Trophoblast cell (in vitro differentiated cells and primary cell): ENCODE data around the gene TEX29.

Experiments used
- DNase-seq, 2 donors: peaks; one replicate each; pipeline ENCODE4 v3.0.0-alpha.2; 2016
- H2AFZ ChIP-seq: 2 replicates; pipeline ENCODE4 v1.6.1; 2013; ENCODE audit warnings: low read length, moderate library complexity, mild to moderate bottlenecking; ENCODE audit not compliant: insufficient read depth, poor library complexity
- H2AK5ac ChIP-seq: 2 replicates; pipeline ENCODE4 v1.6.1; 2013; ENCODE audit warnings: mild to moderate bottlenecking, low read length
- H2BK120ac ChIP-seq: 2 replicates; pipeline ENCODE4 v1.6.1; 2013; ENCODE audit warnings: low read length, mild to moderate bottlenecking, moderate library complexity; ENCODE audit not compliant: insufficient read depth, poor library complexity
- H2BK12ac ChIP-seq: 2 replicates; pipeline ENCODE4 v1.6.1; 2013; ENCODE audit warnings: mild to moderate bottlenecking, low read length, moderate library complexity
- H2BK5ac ChIP-seq: 2 replicates; pipeline ENCODE4 v1.6.1; 2013; ENCODE audit warnings: low read length, low read depth, moderate library complexity, mild to moderate bottlenecking; ENCODE audit not compliant: poor library complexity
- H3K14ac ChIP-seq: 2 replicates; pipeline ENCODE4 v1.6.1; 2013; ENCODE audit warnings: mild to moderate bottlenecking, low read length
- H3K18ac ChIP-seq: 2 replicates; pipeline ENCODE4 v1.6.1; 2013; ENCODE audit warnings: mild to moderate bottlenecking, low read length
- H3K23ac ChIP-seq: 2 replicates; pipeline ENCODE4 v1.6.1; 2013; ENCODE audit warnings: low read length
- H3K27ac ChIP-seq: 2 replicates; pipeline ENCODE4 v1.5.1; 2013; ENCODE audit warnings: low read depth, mild to moderate bottlenecking, inconsistent platforms, low read length, moderate library complexity
- H3K27me3 ChIP-seq: 2 replicates; pipeline ENCODE4 v1.6.1; 2013; ENCODE audit warnings: inconsistent platforms, mild to moderate bottlenecking, low read length, moderate library complexity; ENCODE audit not compliant: insufficient read depth
- H3K36me3 ChIP-seq, 2 experiments: 1 replicate in 1 of 2; 2 replicates in 1 of 2; pipeline ENCODE4 v1.6.1; 2013; ENCODE audit warnings: low read length in 2 of 2, mild to moderate bottlenecking in 2 of 2, moderate library complexity in 1 of 2; ENCODE audit not compliant: insufficient read depth in 2 of 2, control insufficient read depth in 1 of 2
- H3K4ac ChIP-seq: 2 replicates; pipeline ENCODE4 v1.6.1; 2013; ENCODE audit warnings: low read depth, mild to moderate bottlenecking, low read length, moderate library complexity
- H3K4me1 ChIP-seq, 2 experiments: 1 replicate in 1 of 2; 2 replicates in 1 of 2; pipeline ENCODE4 v1.6.1; 2013; ENCODE audit warnings: low read length in 2 of 2, mild to moderate bottlenecking in 2 of 2, moderate library complexity in 1 of 2; ENCODE audit not compliant: insufficient read depth in 2 of 2, control insufficient read depth in 1 of 2
- H3K4me2 ChIP-seq: 2 replicates; pipeline ENCODE4 v1.6.1; 2013; ENCODE audit warnings: inconsistent platforms, mild to moderate bottlenecking, low read length, moderate library complexity
- H3K4me3 ChIP-seq: 2 replicates; pipeline ENCODE4 v1.5.1; 2013; ENCODE audit warnings: mild to moderate bottlenecking, low read depth, low read length, inconsistent platforms
- H3K79me1 ChIP-seq: one replicate; pipeline ENCODE4 v1.6.1; 2013; ENCODE audit warnings: low read length
- H3K79me2 ChIP-seq: 2 replicates; pipeline ENCODE4 v1.6.1; 2013; ENCODE audit warnings: low read length, mild to moderate bottlenecking; ENCODE audit not compliant: control insufficient read depth, insufficient read depth, poor library complexity
- H3K9ac ChIP-seq: 2 replicates; pipeline ENCODE4 v1.6.1; 2013; ENCODE audit warnings: mild to moderate bottlenecking, low read length
- H3K9me3 ChIP-seq: 2 replicates; pipeline ENCODE4 v1.6.1; 2013; ENCODE audit warnings: low read depth, mild to moderate bottlenecking, control low read depth, inconsistent platforms, low read length; ENCODE audit not compliant: insufficient read depth
- H4K12ac ChIP-seq: 2 replicates; pipeline ENCODE4 v1.6.1; 2013; ENCODE audit warnings: low read depth, mild to moderate bottlenecking, low read length, moderate library complexity
- H4K8ac ChIP-seq: 2 replicates; pipeline ENCODE4 v1.6.1; 2013; ENCODE audit warnings: low read depth, mild to moderate bottlenecking, low read length, moderate library complexity
- H4K91ac ChIP-seq: one replicate; pipeline ENCODE4 v1.6.1; 2013; ENCODE audit warnings: low read depth, mild to moderate bottlenecking, low read length, moderate library complexity
- WGBS: extraction: QIAGEN DNeasy Blood & Tissue Kit; methylation state at CpG from one replicate; pipeline ENCODE4 v1.1.7; 2013; ENCODE audit warnings: missing lambda C conversion rate; ENCODE audit not compliant: insufficient read length, insufficient coverage; ENCODE audit errors: extremely low coverage; 5-methylcytosine and 5-hydroxymethylcytosine counted together

TEX29 gene

DNA sequence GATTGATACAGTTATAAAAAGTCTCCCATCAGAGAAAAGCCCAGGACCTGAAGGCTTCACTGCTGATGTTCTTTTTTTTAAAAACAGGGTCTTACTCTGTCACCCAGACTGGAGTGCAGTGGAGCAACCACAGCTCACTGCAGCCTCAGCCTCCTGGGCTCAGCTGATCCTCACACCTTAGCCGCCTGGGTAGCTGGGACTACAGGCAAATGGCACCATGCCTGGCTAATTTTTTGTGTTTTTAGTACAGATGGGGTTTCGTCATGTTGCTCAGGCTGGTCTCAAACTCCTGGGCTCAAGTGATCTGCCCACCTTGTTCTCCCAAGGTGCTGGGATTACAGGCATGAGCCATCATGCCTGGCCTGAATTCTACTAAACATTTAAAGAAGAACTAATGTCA lies 33.1 kb downstream of the TEX29 start:
- no peak for DNase-seq
- Histone ChIP-seq H2BK12ac (no peak overlapping the region), H2AFZ (no peak overlapping the region), H4K91ac (no peak overlapping the region), H2AK5ac (no peak overlapping the region), H3K4me3 (no peak overlapping the region), H3K4me1 (no peaks in the 10 kb centered on the region), H3K27ac (no peak overlapping the region), H3K27me3 (no peaks in the 10 kb centered on the region), H3K4me2 (no peak overlapping the region), H2BK120ac (no peak overlapping the region), H3K23ac (no peak overlapping the region), H2BK5ac (no peak overlapping the region), H4K8ac (no peak overlapping the region), H3K9ac (no peak overlapping the region), H4K12ac (no peak overlapping the region), H3K79me1 (no peaks in the 10 kb centered on the region), H3K36me3 (no peaks in the 10 kb centered on the region), H3K18ac (no peak overlapping the region), H3K4ac (no peak overlapping the region), H3K14ac (no peak overlapping the region), H3K9me3 (no peaks in the 10 kb centered on the region), H3K79me2 (no peaks in the 10 kb centered on the region)
- no CpG with 5 or more reads among the region's 2 CpGs for WGBS

DNA sequence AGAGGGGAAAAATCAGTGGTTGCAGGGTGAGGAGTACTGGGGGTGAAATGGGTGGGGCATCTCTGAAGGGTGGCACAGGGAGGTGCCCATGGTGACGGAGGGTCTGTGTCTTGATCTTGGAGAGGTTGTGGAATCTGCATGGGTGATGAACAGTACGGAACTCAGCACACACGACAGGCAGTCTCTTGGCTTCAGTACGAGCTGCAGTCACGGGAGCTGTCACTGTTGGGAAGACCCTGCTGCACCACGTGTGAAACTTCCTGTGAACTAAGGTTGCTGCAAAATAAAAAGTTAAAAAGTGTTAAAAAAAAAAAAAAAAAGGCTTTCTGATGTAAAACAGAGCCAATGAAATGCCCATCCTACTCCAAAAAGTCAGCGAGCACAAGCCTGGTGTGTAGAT lies 34.3 kb downstream of the TEX29 start:
- Histone ChIP-seq H3K4me2 (no peak overlapping the region), H3K79me1 (no peaks in the 10 kb centered on the region), H3K27ac (no peak overlapping the region), H2AK5ac (no peak overlapping the region), H3K4me1 (no peaks in the 10 kb centered on the region), H4K8ac (no peak overlapping the region), H2BK120ac (no peak overlapping the region), H3K14ac (no peak overlapping the region), H3K36me3 (no peaks in the 10 kb centered on the region), H4K12ac (no peak overlapping the region), H2BK12ac (no peak overlapping the region), H3K4ac (no peak overlapping the region), H3K9ac (no peak overlapping the region), H3K23ac (no peak overlapping the region), H3K4me3 (no peak overlapping the region), H2BK5ac (no peak overlapping the region), H2AFZ (no peak overlapping the region), H3K9me3 (no peaks in the 10 kb centered on the region), H3K79me2 (no peaks in the 10 kb centered on the region), H3K27me3 (no peaks in the 10 kb centered on the region), H4K91ac (no peak overlapping the region), H3K18ac (no peak overlapping the region)
- no CpG with 5 or more reads among the region's 7 CpGs for WGBS
- no peak for DNase-seq

DNA sequence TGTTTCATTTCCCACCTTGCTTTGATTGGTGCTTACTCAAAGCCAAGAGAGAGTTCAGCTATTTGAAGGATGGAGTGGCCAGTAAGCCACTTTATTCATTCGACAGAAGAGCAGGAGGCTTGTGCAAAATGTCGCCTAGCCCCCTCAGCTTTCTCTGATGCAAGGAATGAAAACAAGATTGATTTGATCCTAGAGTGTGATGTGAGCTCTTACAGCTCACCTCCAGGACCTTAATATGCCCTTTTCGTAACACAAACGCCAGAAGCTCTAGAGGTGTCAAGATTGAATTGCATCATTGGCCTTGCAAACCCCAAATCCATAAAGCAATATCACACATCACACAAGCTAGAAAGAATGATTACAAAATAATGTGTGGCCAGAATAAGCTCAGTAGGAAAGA lies 36.4 kb downstream of the TEX29 start:
- Histone ChIP-seq H3K4me3 (no peak overlapping the region), H3K18ac (no peak overlapping the region), H3K9me3 (no peaks in the 10 kb centered on the region), H4K91ac (no peak overlapping the region), H2BK12ac (no peak overlapping the region), H2AK5ac (no peak overlapping the region), H4K12ac (no peak overlapping the region), H3K27me3 (no peaks in the 10 kb centered on the region), H3K4me2 (no peak overlapping the region), H4K8ac (no peak overlapping the region), H3K4me1 (no peaks in the 10 kb centered on the region), H3K14ac (no peak overlapping the region), H3K79me2 (no peaks in the 10 kb centered on the region), H3K23ac (no peak overlapping the region), H2BK120ac (no peak overlapping the region), H3K9ac (no peak overlapping the region), H3K27ac (no peak overlapping the region), H3K36me3 (no peaks in the 10 kb centered on the region), H3K79me1 (no peaks in the 10 kb centered on the region), H3K4ac (no peak overlapping the region), H2AFZ (no peak overlapping the region), H2BK5ac (no peak overlapping the region)
- WGBS = no CpG with 5 or more reads among the region's 4 CpGs
- no peak for DNase-seq

DNA sequence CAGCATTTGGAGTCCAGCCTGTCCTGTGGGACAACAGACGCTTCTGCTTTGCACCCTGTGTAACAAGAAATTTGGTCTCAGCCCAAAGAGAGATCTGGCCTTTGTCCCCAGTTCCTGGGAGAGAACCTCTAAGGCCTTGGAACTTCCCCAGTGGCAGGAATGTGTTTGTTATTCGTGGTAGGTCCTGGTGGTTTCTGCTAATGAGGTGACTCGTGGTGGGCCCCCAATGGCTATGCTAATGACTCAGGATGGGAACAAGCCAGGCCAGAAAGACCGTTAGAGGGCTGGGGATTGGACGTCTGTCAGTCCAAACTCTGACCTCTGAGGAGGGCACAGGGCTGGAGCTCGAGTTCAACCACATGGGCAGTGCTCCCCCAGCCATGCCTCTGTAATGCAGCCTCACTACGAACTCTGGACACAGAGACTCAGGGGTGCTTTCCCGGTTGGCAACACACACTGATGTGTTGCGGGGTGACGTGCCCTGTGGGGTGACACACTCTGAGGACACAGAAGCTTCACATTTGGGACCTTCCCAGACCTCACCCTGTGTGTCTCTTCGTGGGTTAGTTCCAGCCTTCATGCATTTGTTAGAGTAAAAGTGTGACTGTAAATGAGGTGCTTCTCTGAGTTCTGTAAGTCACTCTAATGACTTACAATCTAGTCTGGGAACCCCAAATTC lies 38.9 kb downstream of the TEX29 start:
- Histone ChIP-seq H3K79me2 (no peaks in the 10 kb centered on the region), H3K14ac (no peak overlapping the region), H3K27ac (no peak overlapping the region), H3K4me1 (no peaks in the 10 kb centered on the region), H3K9ac (no peak overlapping the region), H2BK120ac (no peak overlapping the region), H3K4ac (no peak overlapping the region), H2BK5ac (no peak overlapping the region), H4K91ac (no peak overlapping the region), H2BK12ac (no peak overlapping the region), H3K79me1 (no peaks in the 10 kb centered on the region), H3K4me2 (no peak overlapping the region), H3K4me3 (no peak overlapping the region), H4K12ac (no peak overlapping the region), H3K36me3 (no peaks in the 10 kb centered on the region), H2AFZ (no peak overlapping the region), H3K23ac (no peak overlapping the region), H2AK5ac (no peak overlapping the region), H3K9me3 (no peaks in the 10 kb centered on the region), H3K27me3 (no peaks in the 10 kb centered on the region), H3K18ac (no peak overlapping the region), H4K8ac (no peak overlapping the region)
- no CpG with 5 or more reads among the region's 11 CpGs for WGBS
- DNase-seq = no peak
